K562 (cell line): ENCODE data around the gene BID. TPM values are rescaled to one million over a fixed set of nuclear protein-coding genes. Genes with fewer than 3 reads are reported as not detected.

Source experiments
- ARID4B ChIP-seq: sonication (generic); formaldehyde crosslinking; IDR thresholded peaks from 2 replicates; pipeline ENCODE4 v1.8.0; 2022; ENCODE audit warnings: mild to moderate bottlenecking, missing genetic modification reagents
- BRD9 ChIP-seq: fragments of 450-650 bp; IDR thresholded peaks from 2 replicates; pipeline ENCODE4 v1.6.1; 2018; ENCODE audit warnings: low read depth; ENCODE audit not compliant: partially characterized antibody
- CTBP1 ChIP-seq: fragments of 450-650 bp; IDR thresholded peaks from 2 replicates; pipeline ENCODE4 v1.6.1; 2016; ENCODE audit warnings: borderline replicate concordance
- ERF ChIP-seq: fragments of 450-650 bp; formaldehyde crosslinking; IDR thresholded peaks from 2 replicates; pipeline ENCODE4 v1.4.0; 2020; ENCODE audit warnings: mild to moderate bottlenecking, mixed read lengths
- MAFK ChIP-seq: IDR thresholded peaks from 2 replicates; pipeline ENCODE4 v1.6.1; 2011; ENCODE audit warnings: low read length, improper control_type of control experiment
- NFATC3 ChIP-seq: fragments of 450-650 bp; IDR thresholded peaks from 2 replicates; pipeline ENCODE4 v1.6.1; 2017; ENCODE audit warnings: mild to moderate bottlenecking
- PTTG1 ChIP-seq: fragments of 450-650 bp; IDR thresholded peaks from 2 replicates; pipeline ENCODE4 v1.6.1; 2016; ENCODE audit warnings: low read depth, mild to moderate bottlenecking, missing genetic modification characterization, missing compliant biosample characterization
- RCOR1 ChIP-seq, 2 experiments: IDR thresholded peaks; 2 replicates each; pipeline ENCODE4 v1.6.1; 2012; ENCODE audit warnings: low read depth in 2 of 2, low read length in 2 of 2, borderline replicate concordance in 1 of 2, improper control_type of control experiment in 1 of 2
- STAG1 ChIP-seq: sonication (generic); formaldehyde crosslinking; IDR thresholded peaks from 2 replicates; pipeline ENCODE4 v1.5.0; 2020; ENCODE audit warnings: missing genetic modification reagents, borderline replicate concordance
- TGIF2 ChIP-seq: sonication (generic); formaldehyde crosslinking; IDR thresholded peaks from 2 replicates; pipeline ENCODE4 v1.8.1; 2022; ENCODE audit warnings: mild to moderate bottlenecking, missing genetic modification reagents, moderate library complexity
- ZBTB34 ChIP-seq: fragments of 250-450 bp; sonication (Bioruptor Pico); IDR thresholded peaks from 2 replicates; pipeline ENCODE4 v1.8.0; 2021; ENCODE audit warnings: mild to moderate bottlenecking, moderate library complexity
- ZNF12 ChIP-seq: sonication (generic); formaldehyde crosslinking; IDR thresholded peaks from 2 replicates; pipeline ENCODE4 v1.4.0; 2020; ENCODE audit warnings: mild to moderate bottlenecking, missing genetic modification reagents
- ZNF140 ChIP-seq: fragments of 250-450 bp; sonication (Bioruptor Pico); IDR thresholded peaks from 2 replicates; pipeline ENCODE4 v1.8.0; 2021; ENCODE audit warnings: moderate library complexity, mild to moderate bottlenecking, inconsistent platforms
- ZNF445 ChIP-seq: fragments of 250-450 bp; sonication (Bioruptor Pico); IDR thresholded peaks from 2 replicates; pipeline ENCODE4 v1.4.0; 2020; ENCODE audit warnings: low read depth, mild to moderate bottlenecking, moderate library complexity
- ZNF586 ChIP-seq: fragments of 450-650 bp; formaldehyde crosslinking; conservative IDR thresholded peaks from 2 replicates; pipeline ENCODE4 v1.4.0; 2020; ENCODE audit warnings: mild to moderate bottlenecking, moderate library complexity
- polyA plus RNA-seq, 8 experiments: library from polyadenylated mRNA; depleted of rRNA in 4 of 8; stranded (reverse) in 5 of 8; unstranded in 3 of 8; fragments of >200 nt; fragmentation: Nextera tagmentation in 2 of 8; fragmentation: Illumina TruSeq in 1 of 8; extraction: Ambion mirVana in 2 of 8; extraction: Trizol in 1 of 8; gene quantifications; 2 replicates each; pipeline versions ENCODE4 v1.2.1 to v1.2.3, GENCODE V29; 2011 to 2014; ENCODE audit warnings: inconsistent platforms in 1 of 8, missing spikeins in 1 of 8
- total RNA-seq, 7 experiments: library from RNA; depleted of rRNA in 6 of 7; stranded (reverse); fragments of >200 nt in 6 of 7; fragmentation: Illumina TruSeq in 2 of 7; extraction: Trizol in 2 of 7; gene quantifications; 2 replicates each; pipeline versions ENCODE4 v1.2.1 to v1.2.3, GENCODE V29; 2011 to 2021; ENCODE audit warnings: low replicate concordance in 1 of 7
- TF ChIP-seq, protein P1 (sequence below): fragments of 450-650 bp; IDR thresholded peaks from 2 replicates; pipeline ENCODE4 v1.6.1; 2016
- TF ChIP-seq, protein P2 (sequence below): IDR thresholded peaks from 2 replicates; pipeline ENCODE4 v1.6.1; 2011; ENCODE audit warnings: borderline replicate concordance, low read depth, mild to moderate bottlenecking, moderate library complexity, low read length; ENCODE audit not compliant: insufficient read depth, poor library complexity, severe bottlenecking
- TF ChIP-seq, protein P3 (sequence below), 3 experiments: IDR thresholded peaks in 2 of 3; conservative IDR thresholded peaks in 1 of 3; 2 replicates each; pipeline ENCODE4 v1.5.1; 2011 to 2012; ENCODE audit warnings: low read length in 3 of 3, mild to moderate bottlenecking in 3 of 3, control low read depth in 2 of 3, improper control_type of control experiment in 1 of 3, inconsistent platforms in 1 of 3, low read depth in 1 of 3, mixed read lengths in 1 of 3, moderate library complexity in 1 of 3; ENCODE audit not compliant: insufficient read depth in 2 of 3

Gene BID
- total and polyA plus RNA-seq, 9 of the 15 experiments (the other 6 are each of a cell fraction or from before 2014, with no cell fraction given) = 5.2 to 209 (median 63.7) TPM

GRCh38 chr22:17742527-17742902 is 31.8 kb downstream of the BID start (continued):
- TF ChIP-seq ZNF140 (CRISPR knock-in tag) (no peak), CTBP1 (peak; percentile 16; the same call in 1 of the 2 replicates), ZNF586 (CRISPR knock-in tag) (no peak), MAFK (no peak), NFATC3 (no peak), ZNF445 (CRISPR knock-in tag) (no peak), BRD9 (no peak), ZBTB34 (CRISPR knock-in tag) (no peak), TGIF2 (CRISPR knock-in tag) (no peak), PTTG1 (no peak), RCOR1 (IDR thresholded peaks at IDR 0.05; ENCODE audit: borderline replicate concordance in 1 of 2, low read depth in 2 of 2, low read length in 2 of 2) (peak in 1 of 2 experiments; percentile 5; a peak in 1 of 4 replicates), STAG1 (CRISPR knock-in tag) (peak; percentile 55; the same call in 1 of the 2 replicates), ZNF12 (CRISPR knock-in tag) (no peak), ARID4B (CRISPR knock-in tag) (no peak), ERF (CRISPR knock-in tag) (no peak)
- TF ChIP-seq, protein P1, sequence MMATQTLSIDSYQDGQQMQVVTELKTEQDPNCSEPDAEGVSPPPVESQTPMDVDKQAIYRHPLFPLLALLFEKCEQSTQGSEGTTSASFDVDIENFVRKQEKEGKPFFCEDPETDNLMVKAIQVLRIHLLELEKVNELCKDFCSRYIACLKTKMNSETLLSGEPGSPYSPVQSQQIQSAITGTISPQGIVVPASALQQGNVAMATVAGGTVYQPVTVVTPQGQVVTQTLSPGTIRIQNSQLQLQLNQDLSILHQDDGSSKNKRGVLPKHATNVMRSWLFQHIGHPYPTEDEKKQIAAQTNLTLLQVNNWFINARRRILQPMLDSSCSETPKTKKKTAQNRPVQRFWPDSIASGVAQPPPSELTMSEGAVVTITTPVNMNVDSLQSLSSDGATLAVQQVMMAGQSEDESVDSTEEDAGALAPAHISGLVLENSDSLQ = no peak
- TF ChIP-seq, protein P2, sequence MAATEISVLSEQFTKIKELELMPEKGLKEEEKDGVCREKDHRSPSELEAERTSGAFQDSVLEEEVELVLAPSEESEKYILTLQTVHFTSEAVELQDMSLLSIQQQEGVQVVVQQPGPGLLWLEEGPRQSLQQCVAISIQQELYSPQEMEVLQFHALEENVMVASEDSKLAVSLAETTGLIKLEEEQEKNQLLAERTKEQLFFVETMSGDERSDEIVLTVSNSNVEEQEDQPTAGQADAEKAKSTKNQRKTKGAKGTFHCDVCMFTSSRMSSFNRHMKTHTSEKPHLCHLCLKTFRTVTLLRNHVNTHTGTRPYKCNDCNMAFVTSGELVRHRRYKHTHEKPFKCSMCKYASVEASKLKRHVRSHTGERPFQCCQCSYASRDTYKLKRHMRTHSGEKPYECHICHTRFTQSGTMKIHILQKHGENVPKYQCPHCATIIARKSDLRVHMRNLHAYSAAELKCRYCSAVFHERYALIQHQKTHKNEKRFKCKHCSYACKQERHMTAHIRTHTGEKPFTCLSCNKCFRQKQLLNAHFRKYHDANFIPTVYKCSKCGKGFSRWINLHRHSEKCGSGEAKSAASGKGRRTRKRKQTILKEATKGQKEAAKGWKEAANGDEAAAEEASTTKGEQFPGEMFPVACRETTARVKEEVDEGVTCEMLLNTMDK = peak; percentile 75
- TF ChIP-seq, protein P3, sequence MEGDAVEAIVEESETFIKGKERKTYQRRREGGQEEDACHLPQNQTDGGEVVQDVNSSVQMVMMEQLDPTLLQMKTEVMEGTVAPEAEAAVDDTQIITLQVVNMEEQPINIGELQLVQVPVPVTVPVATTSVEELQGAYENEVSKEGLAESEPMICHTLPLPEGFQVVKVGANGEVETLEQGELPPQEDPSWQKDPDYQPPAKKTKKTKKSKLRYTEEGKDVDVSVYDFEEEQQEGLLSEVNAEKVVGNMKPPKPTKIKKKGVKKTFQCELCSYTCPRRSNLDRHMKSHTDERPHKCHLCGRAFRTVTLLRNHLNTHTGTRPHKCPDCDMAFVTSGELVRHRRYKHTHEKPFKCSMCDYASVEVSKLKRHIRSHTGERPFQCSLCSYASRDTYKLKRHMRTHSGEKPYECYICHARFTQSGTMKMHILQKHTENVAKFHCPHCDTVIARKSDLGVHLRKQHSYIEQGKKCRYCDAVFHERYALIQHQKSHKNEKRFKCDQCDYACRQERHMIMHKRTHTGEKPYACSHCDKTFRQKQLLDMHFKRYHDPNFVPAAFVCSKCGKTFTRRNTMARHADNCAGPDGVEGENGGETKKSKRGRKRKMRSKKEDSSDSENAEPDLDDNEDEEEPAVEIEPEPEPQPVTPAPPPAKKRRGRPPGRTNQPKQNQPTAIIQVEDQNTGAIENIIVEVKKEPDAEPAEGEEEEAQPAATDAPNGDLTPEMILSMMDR (IDR thresholded peaks at IDR 0.05 in 2 of 3, conservative IDR thresholded peaks at IDR 0.05 in 1 of 3; ENCODE audit: insufficient read depth in 2 of 3, low read depth in 1 of 3, low read length in 3 of 3) = peak; percentile 89 to 95 (median 93)
